H54 (cell line): ENCODE measurements around the gene MSANTD2.
A peak's percentile ranks its signal among the peaks of the same experiment; 100 is the strongest.

Source experiments
- DNase-seq: peaks from one replicate; pipeline ENCODE4 v3.0.0; 2011; ENCODE audit warnings: low spot score, mixed read lengths; ENCODE audit not compliant: insufficient read length
- FAIRE-seq: peaks from 3 replicates; lab custom pipeline; 2011; peaks lifted over from hg19 to GRCh38; lab: Jason Lieb, UNC
- POLR2A ChIP-seq: IDR thresholded peaks from 2 replicates; pipeline ENCODE4 v1.6.1; 2011; ENCODE audit warnings: low read depth, mild to moderate bottlenecking, low read length

MSANTD2 gene

GRCh38 chr11:124759266-124760204 lies 40.7 kb downstream of the MSANTD2 start:
- DNase-seq (no peak), FAIRE-seq (no peak)
- TF ChIP-seq POLR2A: no peak

GRCh38 chr11:124758355-124759265 lies 41.6 kb downstream of the MSANTD2 start:
- no peak for FAIRE-seq
- no peak for TF ChIP-seq POLR2A
- DNase-seq: no peak

GRCh38 chr11:124757320-124757719 lies 42.9 kb downstream of the MSANTD2 start:
- FAIRE-seq (no peak), DNase-seq (no peak)
- TF ChIP-seq POLR2A: no peak

- DNase-seq (no peak), FAIRE-seq (no peak)
These were observed 43.4 kb downstream of the MSANTD2 start for GRCh38 chr11:124756753-124757227.

GRCh38 chr11:124756033-124756752 lies 44.0 kb downstream of the MSANTD2 start:
- TF ChIP-seq POLR2A: no peak

More at GRCh38 chr11:124756753-124757227, 43.4 kb downstream of the MSANTD2 start:
- no peak for TF ChIP-seq POLR2A

GRCh38 chr11:124754710-124755109 lies 45.5 kb downstream of the MSANTD2 start:
- DNase-seq: no peak
- no peak for FAIRE-seq
- TF ChIP-seq POLR2A: no peak

More at GRCh38 chr11:124756033-124756752, 44.0 kb downstream of the MSANTD2 start:
- DNase-seq (no peak), FAIRE-seq (no peak)

GRCh38 chr11:124754309-124754708 lies 45.9 kb downstream of the MSANTD2 start:
- DNase-seq: peak; percentile 47
- FAIRE-seq: peak; percentile 43
- no peak for TF ChIP-seq POLR2A

GRCh38 chr11:124753624-124754023 lies 46.6 kb downstream of the MSANTD2 start:
- FAIRE-seq (no peak), DNase-seq (no peak)
- TF ChIP-seq POLR2A: no peak

- DNase-seq (no peak), FAIRE-seq (no peak)
- TF ChIP-seq POLR2A: no peak
These were observed 47.0 kb downstream of the MSANTD2 start for GRCh38 chr11:124753205-124753604.

GRCh38 chr11:124752471-124753102 lies 47.6 kb downstream of the MSANTD2 start:
- TF ChIP-seq POLR2A: no peak
- FAIRE-seq (no peak), DNase-seq (no peak)

GRCh38 chr11:124751741-124752470 lies 48.3 kb downstream of the MSANTD2 start, which contains the start of gene VSIG2:
VSIG2 (minus strand) TSS chr11:124752255; CDS start chr11:124752137, 118 bp downstream.
- FAIRE-seq: no peak
- no peak for TF ChIP-seq POLR2A
- no peak for DNase-seq

GRCh38 chr11:124751391-124751740 lies 48.8 kb downstream of the MSANTD2 start:
- FAIRE-seq: no peak
- TF ChIP-seq POLR2A: no peak

More at GRCh38 chr11:124751391-124751740, 48.8 kb downstream of the MSANTD2 start:
- no peak for DNase-seq
